Fibroblast of lung (primary cell): ENCODE results near the gene DPP6. TPM values are rescaled to one million over a fixed set of nuclear protein-coding genes. Genes with fewer than 3 reads are reported as not detected.
A peak's percentile ranks its signal among the peaks of the same experiment; 100 is the strongest.

Source experiments
- DNase-seq, 2 donors: peaks; one replicate each; pipeline versions ENCODE4 v3.0.0 to v3.0.0-alpha.2; 2010; ENCODE audit warnings: low read depth in 2 of 2
- H2AFZ ChIP-seq: 2 replicates; pipeline ENCODE4 v1.5.1; 2012; ENCODE audit warnings: low read length, control low read depth, inconsistent platforms
- H3K27ac ChIP-seq: 2 replicates; pipeline ENCODE4 v1.5.1; 2011; ENCODE audit warnings: low read length, control low read depth; ENCODE audit not compliant: insufficient read depth
- H3K27me3 ChIP-seq: 2 replicates; pipeline ENCODE4 v1.5.1; 2011; ENCODE audit warnings: mild to moderate bottlenecking, low read length; ENCODE audit not compliant: control insufficient read depth, insufficient read depth
- H3K36me3 ChIP-seq: 2 replicates; pipeline ENCODE4 v1.5.1; 2011; ENCODE audit warnings: low read length; ENCODE audit not compliant: control insufficient read depth, insufficient read depth
- H3K4me1 ChIP-seq: 2 replicates; pipeline ENCODE4 v1.5.1; 2011; ENCODE audit warnings: low read length; ENCODE audit not compliant: control insufficient read depth, insufficient read depth; ENCODE audit errors: extremely low read depth
- H3K4me2 ChIP-seq: 2 replicates; pipeline ENCODE4 v1.5.1; 2011; ENCODE audit warnings: low read length, control low read depth; ENCODE audit not compliant: insufficient read depth; ENCODE audit errors: extremely low read depth
- H3K4me3 ChIP-seq, 4 experiments: fragments of 200-600 bp in 1 of 4; sonication (generic) in 1 of 4; replicated peaks in 1 of 4; 2 replicates each; pipeline ENCODE4 v1.5.1; 2011 to 2016; ENCODE audit warnings: low read length in 4 of 4, low read depth in 3 of 4, mild to moderate bottlenecking in 3 of 4, control low read depth in 2 of 4, inconsistent platforms in 1 of 4, mixed read lengths in 1 of 4; ENCODE audit not compliant: insufficient read depth in 1 of 4; ENCODE audit errors: control extremely low read depth in 1 of 4
- H3K79me2 ChIP-seq: 2 replicates; pipeline ENCODE4 v1.5.1; 2012; ENCODE audit warnings: mild to moderate bottlenecking, low read length, inconsistent platforms; ENCODE audit not compliant: control insufficient read depth, insufficient read depth
- H3K9ac ChIP-seq: 2 replicates; pipeline ENCODE4 v1.5.1; 2011; ENCODE audit warnings: mild to moderate bottlenecking, low read length, control low read depth; ENCODE audit not compliant: insufficient read depth
- H3K9me3 ChIP-seq: 2 replicates; pipeline ENCODE4 v1.5.1; 2012; ENCODE audit warnings: low read depth, low read length; ENCODE audit not compliant: control insufficient read depth, insufficient read depth
- H4K20me1 ChIP-seq: 2 replicates; pipeline ENCODE4 v1.5.1; 2011; ENCODE audit warnings: low read length; ENCODE audit not compliant: control insufficient read depth, insufficient read depth; ENCODE audit errors: extremely low read depth
- CTCF ChIP-seq, 2 donors: IDR thresholded peaks in 1 of 2; conservative IDR thresholded peaks in 1 of 2; 1 replicate in 1 of 2; 2 replicates in 1 of 2; pipeline ENCODE4 v1.5.1; 2011 to 2012; ENCODE audit warnings: low read length in 2 of 2, control low read depth in 1 of 2, inconsistent platforms in 1 of 2, low read depth in 1 of 2, mild to moderate bottlenecking in 1 of 2
- EZH2 ChIP-seq: IDR thresholded peaks from 2 replicates; pipeline ENCODE4 v1.5.1; 2012; ENCODE audit warnings: low read length, control low read depth, mild to moderate bottlenecking; ENCODE audit errors: missing control alignments
- polyA plus RNA-seq, 2 donors: library from polyadenylated mRNA; depleted of rRNA in 1 of 2; stranded (reverse) in 1 of 2; unstranded in 1 of 2; fragments of >200 nt; gene quantifications; 2 replicates each; pipeline ENCODE4 v1.2.1, GENCODE V29; 2011 to 2012; ENCODE audit warnings: missing spikeins in 1 of 2
- total RNA-seq: library from RNA; depleted of rRNA; stranded (reverse); fragments of >200 nt; gene quantifications from 2 replicates; pipeline ENCODE4 v1.2.1, GENCODE V29; 2014

Gene DPP6
- total and polyA plus RNA-seq, 2 donors (not counting 1 experiment from before 2014, with no cell fraction given): not detected

GRCh38 chr7:154759989-154760388 is 707.8 kb downstream of the DPP6 start:
- Histone ChIP-seq H4K20me1 (no peaks in the 10 kb centered on the region), H3K4me1 (no peaks in the 10 kb centered on the region), H3K9me3 (no peaks in the 10 kb centered on the region), H3K4me2 (no peak overlapping the region), H3K4me3 (no peak overlapping the region), H2AFZ (no peak overlapping the region), H3K79me2 (no peaks in the 10 kb centered on the region), H3K27ac (no peak overlapping the region), H3K9ac (no peak overlapping the region), H3K36me3 (no peaks in the 10 kb centered on the region), H3K27me3 (no peaks in the 10 kb centered on the region)
- DNase-seq: no peak
- TF ChIP-seq CTCF (conservative IDR thresholded peaks at IDR 0.05 in 1 of 2, IDR thresholded peaks at IDR 0.05 in 1 of 2; ENCODE audit: low read depth in 1 of 2, low read length in 2 of 2) (no peak), EZH2 (no peak)

GRCh38 chr7:154765118-154765517 is 712.9 kb downstream of the DPP6 start:
- no peak overlapping the region for H2AFZ ChIP-seq
- no peaks in the 10 kb centered on the region for H3K36me3 ChIP-seq
- no peaks in the 10 kb centered on the region for H3K27me3 ChIP-seq
- DNase-seq: no peak
- no peaks in the 10 kb centered on the region for H3K4me1 ChIP-seq
- no peak for TF ChIP-seq CTCF (conservative IDR thresholded peaks at IDR 0.05 in 1 of 2, IDR thresholded peaks at IDR 0.05 in 1 of 2; ENCODE audit: low read depth in 1 of 2, low read length in 2 of 2)
- TF ChIP-seq EZH2: no peak
- no peaks in the 10 kb centered on the region for H4K20me1 ChIP-seq
- H3K4me3 ChIP-seq: no peak overlapping the region
- H3K27ac ChIP-seq: no peak overlapping the region
- no peaks in the 10 kb centered on the region for H3K79me2 ChIP-seq
- H3K9ac ChIP-seq: no peak overlapping the region
- no peaks in the 10 kb centered on the region for H3K9me3 ChIP-seq
- no peak overlapping the region for H3K4me2 ChIP-seq

- H3K36me3 ChIP-seq: no peaks in the 10 kb centered on the region
- H4K20me1 ChIP-seq: no peaks in the 10 kb centered on the region
- TF ChIP-seq EZH2 (no peak), CTCF (conservative IDR thresholded peaks at IDR 0.05 in 1 of 2, IDR thresholded peaks at IDR 0.05 in 1 of 2; ENCODE audit: low read depth in 1 of 2, low read length in 2 of 2) (no peak)
- H3K27me3 ChIP-seq: no peaks in the 10 kb centered on the region
- H3K9ac ChIP-seq: no peak overlapping the region
- peak in 1 of 2 donors; percentile 79 for DNase-seq
- H3K4me2 ChIP-seq: no peak overlapping the region
- H3K4me1 ChIP-seq: no peaks in the 10 kb centered on the region
- no peak overlapping the region for H3K4me3 ChIP-seq
- no peaks in the 10 kb centered on the region for H3K79me2 ChIP-seq
- no peak overlapping the region for H2AFZ ChIP-seq
- H3K27ac ChIP-seq: no peak overlapping the region
- H3K9me3 ChIP-seq: no peaks in the 10 kb centered on the region
Measured at GRCh38 chr7:154767142-154767541, 714.9 kb downstream of the DPP6 start.
